HFFc6 (cell line): Measurements from ENCODE around the gene UNC119. TPM values are rescaled to one million over a fixed set of nuclear protein-coding genes. Genes with fewer than 3 reads are reported as not detected.

Experiments
- DNase-seq: peaks from one replicate; pipeline ENCODE4 v3.0.0-alpha.2; 2018
- H3K27ac Mint-ChIP-seq: 2 replicates; pipeline ENCODE4 v1.8.0; 2020; ENCODE audit warnings: mild to moderate bottlenecking, mixed read lengths
- H3K27me3 Mint-ChIP-seq: 2 replicates; pipeline ENCODE4 v1.8.0; 2021; ENCODE audit warnings: mild to moderate bottlenecking, moderate library complexity, mixed read lengths; ENCODE audit not compliant: insufficient read depth
- H3K36me3 Mint-ChIP-seq: 2 replicates; pipeline ENCODE4 v1.8.0; 2021; ENCODE audit warnings: low read depth, mixed read lengths
- H3K4me1 Mint-ChIP-seq: 2 replicates; pipeline ENCODE4 v1.8.0; 2020; ENCODE audit warnings: low read depth, mixed read lengths
- H3K4me3 Mint-ChIP-seq: 2 replicates; pipeline ENCODE4 v1.8.0; 2020; ENCODE audit warnings: mild to moderate bottlenecking, moderate library complexity, mixed read lengths
- H3K9me3 Mint-ChIP-seq: 2 replicates; pipeline ENCODE4 v1.8.0; 2020; ENCODE audit warnings: mild to moderate bottlenecking, mixed read lengths
- CTCF ChIP-seq: fragments of 200-600 bp; sonication (generic); IDR thresholded peaks from 2 replicates; pipeline ENCODE4 v1.5.0; 2021; ENCODE audit warnings: antibody characterized with exemption, mild to moderate bottlenecking
- total RNA-seq, 6 experiments: library from RNA; stranded (reverse); fragmentation: NEBNext Ultra II Directional; extraction: Animal tissue kit (Norgen Biotek cat#: 25700); gene quantifications; 2 replicates in 1 of 6; 3 replicates in 5 of 6; pipeline ENCODE4 v1.2.3, GENCODE V29; 2021

UNC119 gene
- total RNA-seq, 6 experiments from 2014 or later = 28.3 to 36.9 (median 30.1) TPM

- DNase-seq = no peak
- no peak for TF ChIP-seq CTCF
- peak overlapping the region; percentile 97 for H3K4me3 Mint-ChIP-seq
- H3K27me3 Mint-ChIP-seq = peaks cover 3% of the 10 kb centered on the region; the same call in 1 of the 2 replicates
- H3K36me3 Mint-ChIP-seq = peaks cover 6% of the 10 kb centered on the region
- H3K4me1 Mint-ChIP-seq = peaks cover 45% of the 10 kb centered on the region
- H3K9me3 Mint-ChIP-seq = no peaks in the 10 kb centered on the region
- H3K27ac Mint-ChIP-seq = no peak overlapping the region; the same call in 1 of the 2 replicates
Measured at GRCh38 chr17:28572259-28573039, 20.0 kb upstream of the UNC119 start.

GRCh38 chr17:28571361-28572122 is 19.1 kb upstream of the UNC119 start, which contains the start of gene PIGS:
TSS of gene PIGS (minus strand) at chr17:28571524. CDS start at chr17:28571496, 28 bp downstream.
- Mint-ChIP-seq H3K9me3 (no peaks in the 10 kb centered on the region), H3K4me3 (peak within 1 kb of the TSS; percentile 97), H3K27me3 (peaks cover 1% of the 10 kb centered on the region; the same call in 1 of the 2 replicates), H3K4me1 (peaks cover 44% of the 10 kb centered on the region), H3K36me3 (peaks cover 10% of the 10 kb centered on the region), H3K27ac (peak within 1 kb of the TSS; percentile 83)
- DNase-seq = peak; percentile 87
- TF ChIP-seq CTCF = no peak

DNA sequence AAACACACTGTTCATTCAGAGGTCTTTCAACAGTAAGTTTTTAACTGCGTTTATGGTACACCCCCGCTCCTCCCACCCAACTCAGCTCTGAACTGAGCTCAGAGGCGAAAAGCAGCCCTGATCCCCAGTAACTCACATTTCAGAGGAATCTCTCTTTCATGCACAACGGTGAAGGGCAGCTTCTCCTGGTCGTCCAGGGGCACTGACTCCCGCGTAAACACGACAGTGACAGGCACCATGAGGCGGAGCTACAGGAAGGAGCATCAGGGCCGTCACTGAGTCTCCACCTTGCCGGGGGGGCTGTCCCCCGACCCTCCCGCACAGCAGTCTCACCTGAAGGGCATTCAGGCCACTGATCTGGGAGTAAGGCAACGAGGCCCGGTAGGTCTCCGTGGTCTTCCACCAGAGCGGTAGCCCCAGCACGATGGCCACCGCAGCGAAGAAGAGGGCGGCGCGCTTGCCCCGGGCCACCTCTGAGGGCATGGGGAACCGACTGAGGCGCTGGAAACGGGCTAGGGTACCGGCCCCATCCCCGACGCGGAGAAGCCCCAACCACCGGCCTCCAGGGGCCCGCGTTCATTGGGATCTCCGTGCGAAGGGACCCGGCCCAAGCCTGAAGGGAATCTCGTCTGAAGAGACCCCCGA is 18.4 kb upstream of the UNC119 start:
- Mint-ChIP-seq H3K36me3 (peaks cover 10% of the 10 kb centered on the region), H3K27me3 (peaks cover 1% of the 10 kb centered on the region; the same call in 1 of the 2 replicates), H3K9me3 (no peaks in the 10 kb centered on the region), H3K4me1 (peaks cover 37% of the 10 kb centered on the region), H3K27ac (peak overlapping the region; percentile 83), H3K4me3 (peak overlapping the region; percentile 97)
- DNase-seq = no peak
- TF ChIP-seq CTCF = no peak; the same call in 1 of the 2 replicates

DNA sequence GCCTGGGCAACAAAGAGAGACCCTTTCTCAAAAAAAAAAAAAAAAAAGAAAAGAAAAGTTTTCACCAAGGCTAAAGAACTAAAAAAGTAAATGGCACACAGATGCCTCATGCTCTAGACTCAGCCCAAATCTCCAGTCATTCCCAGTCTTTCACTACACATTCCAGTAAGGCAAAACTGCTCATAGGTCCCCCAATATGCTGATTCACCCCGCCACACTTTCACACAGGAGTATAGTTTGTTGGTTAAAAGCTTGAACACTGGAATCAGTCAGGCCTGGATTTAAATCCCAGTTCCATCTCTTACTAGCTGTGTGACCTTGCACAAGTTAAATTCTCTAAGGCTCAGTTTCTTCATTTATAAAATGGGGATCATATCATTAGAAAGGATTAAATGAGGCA is 17.0 kb upstream of the UNC119 start:
- H3K9me3 Mint-ChIP-seq = no peaks in the 10 kb centered on the region
- DNase-seq = no peak
- peaks cover 10% of the 10 kb centered on the region for H3K36me3 Mint-ChIP-seq
- H3K27me3 Mint-ChIP-seq = peaks cover 1% of the 10 kb centered on the region; the same call in 1 of the 2 replicates
- peaks cover 37% of the 10 kb centered on the region for H3K4me1 Mint-ChIP-seq
- H3K4me3 Mint-ChIP-seq = peak overlapping the region; percentile 97; the same call in 1 of the 2 replicates
- no peak for TF ChIP-seq CTCF
- no peak overlapping the region for H3K27ac Mint-ChIP-seq

DNA sequence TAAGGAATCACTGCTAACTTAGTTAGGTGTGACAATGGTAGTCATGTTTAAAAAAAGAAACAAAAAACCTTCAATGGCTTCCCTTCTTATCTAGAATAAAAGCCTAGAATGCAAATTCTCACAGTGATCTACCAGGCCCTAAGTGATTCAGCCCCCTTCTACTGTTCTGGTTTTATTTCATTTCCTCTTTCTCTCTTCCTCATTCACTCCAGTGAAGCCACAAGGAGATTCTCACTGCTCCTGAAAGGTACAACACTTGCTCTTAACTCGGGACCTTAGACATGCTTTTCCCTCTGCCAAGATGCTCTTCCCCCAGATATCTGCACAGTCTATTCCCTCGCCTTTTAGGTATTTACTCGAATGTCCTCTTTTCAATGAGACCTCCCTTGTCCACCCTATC is 15.2 kb upstream of the UNC119 start:
- no peak for TF ChIP-seq CTCF
- peaks cover 10% of the 10 kb centered on the region for H3K36me3 Mint-ChIP-seq
- H3K9me3 Mint-ChIP-seq = no peaks in the 10 kb centered on the region
- H3K27me3 Mint-ChIP-seq = peaks cover 1% of the 10 kb centered on the region; the same call in 1 of the 2 replicates
- H3K4me1 Mint-ChIP-seq = peaks cover 43% of the 10 kb centered on the region
- 0 out of 2 replicates have a peak overlapping the region, but pooled peaks have one; percentile 14 for H3K27ac Mint-ChIP-seq
- no peak for DNase-seq
- H3K4me3 Mint-ChIP-seq = no peak overlapping the region
